ENCODE results near the gene LBHD2.

Gene LBHD2

GRCh38 chr14:103101963-103102688 is 18.1 kb downstream of the LBHD2 start:
- no peak for DNase-seq (ENCODE audit: extremely low spot score)
- ChIA-PET CTCF (no interaction called here), POLR2A (no interaction called here)
- no peak for TF ChIP-seq ARNT (IDR thresholded peaks at IDR 0.05)
- no peak for TF ChIP-seq FOXK2 (IDR thresholded peaks at IDR 0.05)
- no peak for TF ChIP-seq ELF4 (IDR thresholded peaks at IDR 0.05)
- TF ChIP-seq FOXM1 (IDR thresholded peaks at IDR 0.05; ENCODE audit: borderline replicate concordance) = no peak
- TF ChIP-seq LEF1 (IDR thresholded peaks at IDR 0.05; ENCODE audit: borderline replicate concordance) = no peak
- no peak for TF ChIP-seq BHLHE40 (IDR thresholded peaks at IDR 0.05; ENCODE audit: borderline replicate concordance)
- TF ChIP-seq CTBP1 (IDR thresholded peaks at IDR 0.05; ENCODE audit: borderline replicate concordance) = no peak
- no peak for TF ChIP-seq FOXA1 (IDR thresholded peaks at IDR 0.05)
- TF ChIP-seq NFRKB (IDR thresholded peaks at IDR 0.05) = no peak
- no peak for TF ChIP-seq HDGF (IDR thresholded peaks at IDR 0.05; ENCODE audit: borderline replicate concordance)
- TF ChIP-seq SUZ12 (IDR thresholded peaks at IDR 0.05) = no peak
- TF ChIP-seq ZNF384 (IDR thresholded peaks at IDR 0.05) = no peak
- TF ChIP-seq SP1 (IDR thresholded peaks at IDR 0.05) = no peak
- no peak for TF ChIP-seq L3MBTL2 (conservative IDR thresholded peaks at IDR 0.05)

- POLR2A ChIA-PET = no interaction called here
- TF ChIP-seq HDGF (IDR thresholded peaks at IDR 0.05; ENCODE audit: borderline replicate concordance) = no peak
- no peak for TF ChIP-seq ARNT (IDR thresholded peaks at IDR 0.05)
- TF ChIP-seq L3MBTL2 (conservative IDR thresholded peaks at IDR 0.05) = no peak
- TF ChIP-seq CTBP1 (IDR thresholded peaks at IDR 0.05; ENCODE audit: borderline replicate concordance) = no peak
- TF ChIP-seq BHLHE40 (IDR thresholded peaks at IDR 0.05; ENCODE audit: borderline replicate concordance) = no peak
- TF ChIP-seq NFRKB (IDR thresholded peaks at IDR 0.05) = no peak
- no peak for TF ChIP-seq ZNF384 (IDR thresholded peaks at IDR 0.05)
- no peak for TF ChIP-seq TARDBP (IDR thresholded peaks at IDR 0.05)
- no peak for TF ChIP-seq FOXA1 (IDR thresholded peaks at IDR 0.05)
- no peak for TF ChIP-seq FOXK2 (IDR thresholded peaks at IDR 0.05)
- TF ChIP-seq SP1 (IDR thresholded peaks at IDR 0.05) = no peak
- no peak for TF ChIP-seq FOXM1 (IDR thresholded peaks at IDR 0.05; ENCODE audit: borderline replicate concordance)
- no peak for TF ChIP-seq ELF4 (IDR thresholded peaks at IDR 0.05)
- TF ChIP-seq, protein P1, sequence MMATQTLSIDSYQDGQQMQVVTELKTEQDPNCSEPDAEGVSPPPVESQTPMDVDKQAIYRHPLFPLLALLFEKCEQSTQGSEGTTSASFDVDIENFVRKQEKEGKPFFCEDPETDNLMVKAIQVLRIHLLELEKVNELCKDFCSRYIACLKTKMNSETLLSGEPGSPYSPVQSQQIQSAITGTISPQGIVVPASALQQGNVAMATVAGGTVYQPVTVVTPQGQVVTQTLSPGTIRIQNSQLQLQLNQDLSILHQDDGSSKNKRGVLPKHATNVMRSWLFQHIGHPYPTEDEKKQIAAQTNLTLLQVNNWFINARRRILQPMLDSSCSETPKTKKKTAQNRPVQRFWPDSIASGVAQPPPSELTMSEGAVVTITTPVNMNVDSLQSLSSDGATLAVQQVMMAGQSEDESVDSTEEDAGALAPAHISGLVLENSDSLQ (IDR thresholded peaks at IDR 0.05) = no peak
- no peak for TF ChIP-seq LEF1 (IDR thresholded peaks at IDR 0.05; ENCODE audit: borderline replicate concordance)
- CTCF ChIA-PET = interaction anchor here (4.3 kb wide), 1 partner anchor 189 kb away, joined by 36 read pairs; no protein-coding TSS in a partner anchor
- DNase-seq (ENCODE audit: extremely low spot score) = no peak
These were observed 18.8 kb downstream of the LBHD2 start for GRCh38 chr14:103102689-103103260.

GRCh38 chr14:103103461-103104388 is 19.7 kb downstream of the LBHD2 start:
- POLR2A ChIA-PET = no interaction called here
- TF ChIP-seq, protein P1 (IDR thresholded peaks at IDR 0.05) = no peak
- TF ChIP-seq LEF1 (IDR thresholded peaks at IDR 0.05; ENCODE audit: borderline replicate concordance) (no peak), ELF4 (IDR thresholded peaks at IDR 0.05) (no peak), NFRKB (IDR thresholded peaks at IDR 0.05) (no peak), FOXA1 (IDR thresholded peaks at IDR 0.05) (no peak), SP1 (IDR thresholded peaks at IDR 0.05) (no peak), L3MBTL2 (conservative IDR thresholded peaks at IDR 0.05) (no peak), SUZ12 (IDR thresholded peaks at IDR 0.05) (no peak), HDGF (IDR thresholded peaks at IDR 0.05; ENCODE audit: borderline replicate concordance) (no peak), BHLHE40 (IDR thresholded peaks at IDR 0.05; ENCODE audit: borderline replicate concordance) (no peak), ARNT (IDR thresholded peaks at IDR 0.05) (no peak), ZNF384 (IDR thresholded peaks at IDR 0.05) (no peak), FOXM1 (IDR thresholded peaks at IDR 0.05; ENCODE audit: borderline replicate concordance) (no peak), CTBP1 (IDR thresholded peaks at IDR 0.05; ENCODE audit: borderline replicate concordance) (no peak), FOXK2 (IDR thresholded peaks at IDR 0.05) (no peak)
- CTCF ChIA-PET = interaction anchor here (0.8 to 4.3 kb wide), 11 partner anchors 8 to 191 kb away, joined by 3 to 36 read pairs (median 7); partner anchors contain the start of gene EXOC3L4
- DNase-seq (ENCODE audit: extremely low spot score) = no peak

GRCh38 chr14:103104389-103104653 is 20.3 kb downstream of the LBHD2 start:
- CTCF ChIA-PET = interaction anchor here (0.6 to 4.3 kb wide), 30 partner anchors 8 to 192 kb away, joined by 3 to 36 read pairs (median 6); partner anchors contain the start of gene EXOC3L4
- TF ChIP-seq ZNF384 (IDR thresholded peaks at IDR 0.05) = no peak
- TF ChIP-seq L3MBTL2 (conservative IDR thresholded peaks at IDR 0.05) = no peak
- no peak for TF ChIP-seq FOXA1 (IDR thresholded peaks at IDR 0.05)
- TF ChIP-seq SUZ12 (IDR thresholded peaks at IDR 0.05) = no peak
- TF ChIP-seq CTBP1 (IDR thresholded peaks at IDR 0.05; ENCODE audit: borderline replicate concordance) = no peak
- no peak for TF ChIP-seq NFRKB (IDR thresholded peaks at IDR 0.05)
- no peak for TF ChIP-seq FOXM1 (IDR thresholded peaks at IDR 0.05; ENCODE audit: borderline replicate concordance)
- no peak for TF ChIP-seq ELF4 (IDR thresholded peaks at IDR 0.05)
- TF ChIP-seq BHLHE40 (IDR thresholded peaks at IDR 0.05; ENCODE audit: borderline replicate concordance) = no peak
- TF ChIP-seq, protein P1 (IDR thresholded peaks at IDR 0.05) = no peak
- no peak for TF ChIP-seq LEF1 (IDR thresholded peaks at IDR 0.05; ENCODE audit: borderline replicate concordance)
- TF ChIP-seq FOXK2 (IDR thresholded peaks at IDR 0.05) = no peak
- no peak for TF ChIP-seq HDGF (IDR thresholded peaks at IDR 0.05; ENCODE audit: borderline replicate concordance)
- no peak for TF ChIP-seq ARNT (IDR thresholded peaks at IDR 0.05)
- POLR2A ChIA-PET = no interaction called here
- DNase-seq (ENCODE audit: extremely low spot score) = no peak
